Kidney epithelial cell (primary cell): Measurements from ENCODE around the gene ENDOV. TPM values are rescaled to one million over a fixed set of nuclear protein-coding genes. Genes with fewer than 3 reads are reported as not detected.

Source experiments
- DNase-seq: peaks from one replicate; pipeline ENCODE4 v3.0.0-alpha.2; 2010; ENCODE audit warnings: low read depth
- H3K27me3 ChIP-seq: 2 replicates; pipeline ENCODE4 v1.6.0; 2011; ENCODE audit warnings: low read length; ENCODE audit not compliant: control insufficient read depth, insufficient read depth
- H3K36me3 ChIP-seq: 2 replicates; pipeline ENCODE4 v1.5.1; 2011; ENCODE audit warnings: low read length; ENCODE audit not compliant: control insufficient read depth, insufficient read depth
- H3K4me3 ChIP-seq: 2 replicates; pipeline ENCODE4 v1.5.1; 2011; ENCODE audit warnings: low read depth, mild to moderate bottlenecking, control low read depth, low read length
- CTCF ChIP-seq: IDR thresholded peaks from 2 replicates; pipeline ENCODE4 v1.5.1; 2011; ENCODE audit warnings: mild to moderate bottlenecking, moderate library complexity, low read length, control low read depth, inconsistent platforms; ENCODE audit not compliant: insufficient read depth, poor library complexity, severe bottlenecking
- total RNA-seq: library from RNA; depleted of rRNA; stranded (reverse); fragments of >200 nt; gene quantifications from 2 replicates; pipeline ENCODE4 v1.2.3, GENCODE V29; 2015

ENDOV gene
- total RNA-seq, 1 donor from 2014 or later = 14.6 TPM

GRCh38 chr17:80487511-80487910 lies 72.5 kb downstream of the ENDOV start:
- peaks cover 26% of the 10 kb centered on the region for H3K27me3 ChIP-seq
- H3K36me3 ChIP-seq = no peaks in the 10 kb centered on the region
- H3K4me3 ChIP-seq = no peak overlapping the region
- DNase-seq = no peak
- no peak for TF ChIP-seq CTCF

Other genes starting within 250 kb of the ENDOV start
- gene CARD14, start 245.1 kb upstream of the ENDOV start, total RNA-seq = 2.0 TPM in 1 of 2 replicates, not detected in the other
- gene SGSH, start 194.8 kb upstream of the ENDOV start, total RNA-seq = 22.7 and 26.4 TPM in 2 replicates
- gene SLC26A11, start 194.7 kb upstream of the ENDOV start, total RNA-seq = 14.4 and 19.1 TPM in 2 replicates
- 111 and 141 TPM in 2 replicates for gene RNF213, start 154.3 kb upstream of the ENDOV start, total RNA-seq
- 0.07 TPM in 1 of 2 replicates, not detected in the other for gene NPTX1, start 61.4 kb downstream of the ENDOV start, total RNA-seq
- 22.7 and 24.8 TPM in 2 replicates for gene RPTOR, start 129.7 kb downstream of the ENDOV start, total RNA-seq